ENCODE measurements around the gene RETN.
"Not testable (repeated sequence)": the region's sequence is repeated elsewhere in the genome, so short reads cannot be mapped to it uniquely, and the experiment has no call there.

Gene RETN

GRCh38 chr19:7637374-7638256 is 31.2 kb upstream of the RETN start:
- FAIRE-seq = peak; percentile 42
- DNase-seq (ENCODE audit: insufficient read length, low spot score) = no peak

GRCh38 chr19:7638802-7639465 is 29.9 kb upstream of the RETN start:
- FAIRE-seq = no peak
- DNase-seq (ENCODE audit: insufficient read length, low spot score) = no peak

- no peak for FAIRE-seq
- DNase-seq (ENCODE audit: insufficient read length, low spot score) = no peak
Measured at GRCh38 chr19:7639863-7640348, 28.9 kb upstream of the RETN start.

DNA sequence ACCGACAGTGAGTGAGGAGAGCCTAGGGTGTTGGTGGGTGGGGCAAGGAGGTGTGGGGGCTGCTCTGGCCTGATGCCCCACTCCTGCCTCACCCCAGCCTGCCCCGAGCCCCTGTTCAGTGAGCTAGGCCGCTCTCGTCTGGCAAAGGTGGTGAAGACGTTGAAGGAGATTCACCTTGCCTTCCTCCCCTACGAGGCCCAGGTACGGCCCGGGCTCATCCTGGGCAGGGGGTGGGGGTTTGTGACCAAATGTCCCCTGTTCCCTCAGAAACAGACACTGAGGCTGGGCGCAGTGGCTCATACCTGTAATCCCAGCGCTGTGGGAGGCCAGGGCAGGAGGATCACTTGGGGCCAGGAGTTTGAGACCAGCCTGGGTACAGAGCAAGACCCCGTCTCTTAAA is 28.0 kb upstream of the RETN start:
- FAIRE-seq (no peak), DNase-seq (ENCODE audit: insufficient read length, low spot score) (no peak)

GRCh38 chr19:7641290-7642276 is 27.3 kb upstream of the RETN start:
- no peak for FAIRE-seq

GRCh38 chr19:7642295-7643030 is 26.4 kb upstream of the RETN start:
- DNase-seq (ENCODE audit: insufficient read length, low spot score) (no peak), FAIRE-seq (no peak)

More at GRCh38 chr19:7641290-7642276, 27.3 kb upstream of the RETN start:
- DNase-seq (ENCODE audit: insufficient read length, low spot score) = no peak

- FAIRE-seq = no peak
- DNase-seq (ENCODE audit: insufficient read length, low spot score) = no peak
Measured at GRCh38 chr19:7643031-7643415, 25.8 kb upstream of the RETN start.

GRCh38 chr19:7643629-7644549 is 25.0 kb upstream of the RETN start:
- not testable (repeated sequence) for DNase-seq (ENCODE audit: insufficient read length, low spot score); FAIRE-seq

- DNase-seq (ENCODE audit: insufficient read length, low spot score) (no peak), FAIRE-seq (no peak)
Measured at GRCh38 chr19:7644550-7644877, 24.3 kb upstream of the RETN start.

DNA sequence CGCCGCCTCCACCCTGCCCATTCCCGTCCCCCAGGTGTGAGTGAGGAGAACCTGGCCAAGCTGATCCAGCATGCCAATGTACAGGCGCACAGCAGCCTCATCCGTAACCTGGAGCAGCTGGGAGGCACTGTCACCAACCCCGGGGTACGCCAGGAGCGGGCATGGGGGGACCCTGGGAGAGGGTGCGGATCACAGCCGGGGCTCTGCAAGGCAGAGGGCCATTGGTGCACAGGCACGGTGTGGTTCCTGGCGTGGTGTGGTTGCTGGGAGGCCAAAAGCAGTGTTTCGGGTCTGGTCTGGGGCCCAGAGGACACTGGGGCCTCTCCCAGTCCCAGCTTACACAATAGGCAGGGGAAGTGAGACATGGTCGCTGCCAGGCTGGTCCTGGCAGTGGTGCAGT is 23.7 kb upstream of the RETN start:
- FAIRE-seq (no peak), DNase-seq (ENCODE audit: insufficient read length, low spot score) (no peak)

DNA sequence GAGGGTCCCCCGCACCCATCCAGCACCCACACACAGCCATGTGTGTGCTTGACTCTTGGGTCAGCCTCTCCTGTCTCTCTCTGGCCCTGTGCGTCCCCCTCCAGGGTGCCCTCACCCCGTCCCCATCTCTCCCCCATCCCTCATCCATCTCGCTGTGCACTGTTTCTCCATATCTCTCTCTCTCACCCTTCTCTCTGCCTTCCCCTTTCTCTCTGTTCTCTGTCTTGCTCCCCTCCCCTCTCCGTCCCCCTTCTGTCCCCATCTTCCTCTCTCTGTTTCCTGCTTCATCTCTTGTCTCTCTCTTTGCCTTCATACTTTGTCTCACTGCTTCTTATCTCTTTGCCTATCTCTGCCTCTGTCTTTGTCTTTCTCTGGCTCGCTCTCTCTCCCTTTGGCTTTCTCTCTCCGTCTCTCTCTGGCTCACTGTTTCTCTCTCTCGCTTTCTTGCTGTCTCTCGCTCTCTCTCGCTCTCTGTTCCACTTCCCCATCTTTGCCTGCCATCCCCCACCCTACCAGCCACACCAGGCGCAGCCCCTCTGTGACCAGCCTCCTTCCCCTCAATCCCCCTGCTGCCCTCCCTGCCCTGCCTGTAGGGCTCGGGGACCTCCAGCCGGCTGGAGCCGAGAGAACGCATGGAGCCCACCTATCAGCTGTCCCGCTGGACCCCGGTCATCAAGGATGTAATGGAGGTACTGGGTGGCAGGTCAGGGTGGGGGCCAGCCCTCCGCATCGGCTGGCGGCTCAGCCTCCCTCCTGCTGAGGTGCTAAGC is 23.0 kb upstream of the RETN start:
- DNase-seq (ENCODE audit: insufficient read length, low spot score) (no peak), FAIRE-seq (no peak)

DNA sequence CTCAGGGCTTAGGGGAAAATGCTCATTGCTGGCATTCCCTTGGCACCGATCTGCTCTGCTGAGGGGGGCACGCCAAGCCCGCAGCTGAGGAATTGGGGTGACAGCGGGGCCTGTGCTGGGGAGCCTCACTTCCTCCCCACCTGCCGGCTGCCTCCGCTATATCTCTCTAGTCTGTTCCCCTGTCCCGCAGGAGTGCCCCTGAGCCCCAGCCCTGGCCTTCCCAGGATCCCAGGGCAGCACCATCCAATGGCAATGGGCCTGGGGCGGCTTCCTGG is 22.5 kb upstream of the RETN start:
- FAIRE-seq (no peak), DNase-seq (ENCODE audit: insufficient read length, low spot score) (no peak)

DNA sequence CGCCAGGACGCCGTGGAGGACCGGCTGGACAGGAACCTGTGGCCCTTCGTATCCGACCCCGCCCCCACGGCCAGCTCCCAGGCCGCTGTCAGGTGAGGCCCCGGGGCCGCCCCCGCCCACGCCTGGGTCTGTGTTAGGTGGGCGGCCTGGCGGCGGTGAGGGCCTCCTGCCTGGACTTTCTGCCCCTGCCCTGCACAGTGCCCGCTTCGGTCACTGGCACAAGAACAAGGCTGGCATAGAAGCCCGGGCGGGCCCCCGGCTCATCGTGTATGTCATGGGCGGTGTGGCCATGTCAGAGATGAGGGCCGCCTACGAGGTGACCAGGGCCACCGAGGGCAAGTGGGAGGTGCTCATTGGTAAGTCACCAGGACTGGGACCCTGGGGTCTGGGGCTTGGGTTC is 21.7 kb upstream of the RETN start:
- no peak for DNase-seq (ENCODE audit: insufficient read length, low spot score)
- FAIRE-seq = no peak

- DNase-seq (ENCODE audit: insufficient read length, low spot score) = no peak
- FAIRE-seq = no peak
Measured at GRCh38 chr19:7648265-7649014, 20.4 kb upstream of the RETN start.

DNA sequence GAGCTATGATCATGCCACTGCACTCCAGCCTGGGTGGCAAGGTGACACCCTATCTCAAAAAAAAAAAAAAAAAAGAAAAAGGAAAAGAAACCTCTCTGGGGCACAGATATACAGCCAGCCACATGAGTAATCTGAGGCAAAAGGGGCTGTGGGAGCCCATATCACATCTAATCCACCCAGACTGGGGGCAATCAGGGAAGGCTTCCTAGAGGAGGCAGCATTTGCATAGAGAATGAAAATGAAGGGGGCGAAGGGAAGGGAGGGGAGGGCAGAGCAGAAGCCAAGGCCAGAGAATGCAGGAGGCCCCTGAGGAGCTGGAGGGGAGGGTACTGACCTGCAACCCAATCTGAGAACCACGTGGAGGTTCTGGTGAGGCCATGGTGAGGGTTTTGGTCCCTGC is 18.7 kb upstream of the RETN start:
- FAIRE-seq (no peak), DNase-seq (ENCODE audit: insufficient read length, low spot score) (no peak)

DNA sequence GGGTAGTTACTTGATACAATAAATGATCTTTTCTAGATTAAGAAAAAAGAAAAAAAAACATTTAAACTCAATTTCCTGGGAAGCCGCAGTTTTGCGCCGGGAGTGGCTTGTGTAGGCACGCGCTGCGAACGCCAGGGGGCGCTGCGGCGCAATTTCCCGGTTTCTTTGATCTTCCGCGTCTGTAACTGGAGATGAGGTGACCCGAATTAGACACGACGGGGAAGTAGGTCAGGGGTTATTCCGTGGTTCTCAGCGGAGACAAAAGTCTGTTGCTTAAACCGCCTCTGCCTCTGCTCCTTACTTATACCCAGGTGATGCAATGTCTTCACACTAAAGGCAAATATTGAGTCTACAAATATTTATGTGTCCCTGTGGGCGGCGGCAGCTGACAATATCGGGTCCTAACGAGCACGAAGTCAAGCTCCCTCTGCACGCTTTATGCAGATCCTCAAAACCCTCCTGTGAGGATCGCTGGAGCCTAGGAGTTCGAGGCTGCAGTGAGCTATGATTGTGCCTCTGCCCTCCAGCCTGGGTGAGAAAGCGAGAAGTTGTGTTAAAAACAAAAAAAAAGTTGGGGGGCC is 16.7 kb upstream of the RETN start:
- FAIRE-seq (peak; percentile 84), DNase-seq (ENCODE audit: insufficient read length, low spot score) (peak; percentile 89)

DNA sequence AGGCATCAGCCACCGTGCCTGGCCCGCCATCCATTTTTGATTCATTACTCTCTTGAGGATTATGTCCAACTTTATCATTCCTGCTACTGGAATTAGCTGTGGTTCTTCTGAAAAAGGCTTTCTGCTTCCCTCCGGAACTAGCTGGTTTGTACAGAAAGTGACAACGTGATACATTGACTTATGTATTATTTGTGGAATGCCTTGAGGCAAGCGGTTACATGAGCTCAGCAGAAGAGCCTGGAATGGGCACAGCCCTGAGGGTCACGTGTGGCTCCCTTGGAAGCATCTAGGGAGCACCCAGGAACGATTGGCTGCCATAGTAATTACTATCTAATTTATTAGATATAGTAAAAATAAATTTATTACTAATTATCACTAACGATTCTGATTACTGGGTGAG is 14.4 kb upstream of the RETN start:
- FAIRE-seq = no peak
- no peak for DNase-seq (ENCODE audit: insufficient read length, low spot score)

DNA sequence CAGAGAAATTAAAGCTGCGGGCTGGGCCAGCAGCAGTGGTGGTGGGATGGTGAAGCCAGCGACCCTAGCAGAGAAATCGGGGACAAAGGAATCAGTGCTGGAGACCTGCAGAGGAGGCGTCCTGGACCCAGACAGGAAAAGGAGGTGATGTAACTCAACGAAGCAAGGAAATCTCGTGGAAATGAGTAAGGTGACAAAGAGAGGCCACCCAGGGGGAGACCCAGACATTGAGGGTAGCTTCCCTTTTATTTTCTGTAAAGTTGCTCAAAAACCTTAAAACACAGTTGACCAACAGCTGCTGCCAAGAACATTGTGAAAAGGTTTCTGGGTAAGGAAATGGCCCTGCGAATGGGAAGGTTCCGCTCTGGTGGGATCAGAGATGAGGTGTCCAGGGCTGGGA is 13.3 kb upstream of the RETN start:
- FAIRE-seq = no peak

More for the DNA sequence above, 13.3 kb upstream of the RETN start:
- DNase-seq (ENCODE audit: insufficient read length, low spot score) = no peak

Measured in GM19239 (cell line).